ENCODE results near the gene MPRIP.
A peak's percentile ranks its signal among the peaks of the same experiment; 100 is the strongest.

Gene MPRIP

GRCh38 chr17:17215575-17215974 lies 173.3 kb downstream of the MPRIP start:
- H2AK5ac ChIP-seq (ENCODE audit: low read length), result no peak overlapping the region
- H3K4ac ChIP-seq (ENCODE audit: low read depth, low read length), result no peak overlapping the region
- H2BK5ac ChIP-seq (ENCODE audit: low read depth, low read length, poor library complexity), result no peak overlapping the region
- H3K9ac ChIP-seq (ENCODE audit: low read length), result no peak overlapping the region
- no CpG with 5 or more reads among the region's 8 CpGs for WGBS (ENCODE audit: extremely low coverage, insufficient coverage, insufficient read length)
- no peak overlapping the region for H2AFZ ChIP-seq (ENCODE audit: insufficient read depth, low read length, poor library complexity)
- no peaks in the 10 kb centered on the region for H3K4me1 ChIP-seq (ENCODE audit: control insufficient read depth in 1 of 2, insufficient read depth in 2 of 2, low read length in 2 of 2)
- no peak overlapping the region for H3K4me2 ChIP-seq (ENCODE audit: low read length)
- H3K79me1 ChIP-seq (ENCODE audit: low read length), result no peaks in the 10 kb centered on the region
- no peak overlapping the region for H2BK120ac ChIP-seq (ENCODE audit: insufficient read depth, low read length, poor library complexity)
- peaks cover 4% of the 10 kb centered on the region for H3K9me3 ChIP-seq (ENCODE audit: insufficient read depth, low read depth, low read length)
- H3K14ac ChIP-seq (ENCODE audit: low read length), result no peak overlapping the region
- no peak overlapping the region for H4K12ac ChIP-seq (ENCODE audit: low read depth, low read length)
- no peak overlapping the region for H3K27ac ChIP-seq (ENCODE audit: low read depth, low read length)
- no peak overlapping the region for H3K18ac ChIP-seq (ENCODE audit: low read length)
- H3K4me3 ChIP-seq (ENCODE audit: low read depth, low read length), result no peak overlapping the region
- H2BK12ac ChIP-seq (ENCODE audit: low read length), result no peak overlapping the region
- no peak overlapping the region for H4K8ac ChIP-seq (ENCODE audit: low read depth, low read length)
- no peaks in the 10 kb centered on the region for H3K27me3 ChIP-seq (ENCODE audit: insufficient read depth, low read length)
- peaks cover 61 to 76% of the 10 kb centered on the region in 2 experiments for H3K36me3 ChIP-seq (ENCODE audit: control insufficient read depth in 1 of 2, insufficient read depth in 2 of 2, low read length in 2 of 2)
- H3K79me2 ChIP-seq (ENCODE audit: control insufficient read depth, insufficient read depth, low read length, poor library complexity), result no peaks in the 10 kb centered on the region
- DNase-seq, result no peak
- H3K23ac ChIP-seq (ENCODE audit: low read length), result no peak overlapping the region
- H4K91ac ChIP-seq (ENCODE audit: low read depth, low read length), result no peak overlapping the region

- Histone ChIP-seq H2BK120ac (ENCODE audit: insufficient read depth, low read length, poor library complexity) (no peak overlapping the region), H3K4me1 (ENCODE audit: control insufficient read depth in 1 of 2, insufficient read depth in 2 of 2, low read length in 2 of 2) (no peaks in the 10 kb centered on the region), H3K4me3 (ENCODE audit: low read depth, low read length) (peak overlapping the region; percentile 13), H3K79me1 (ENCODE audit: low read length) (no peaks in the 10 kb centered on the region), H3K18ac (ENCODE audit: low read length) (no peak overlapping the region), H4K12ac (ENCODE audit: low read depth, low read length) (no peak overlapping the region), H4K91ac (ENCODE audit: low read depth, low read length) (no peak overlapping the region), H3K36me3 (ENCODE audit: control insufficient read depth in 1 of 2, insufficient read depth in 2 of 2, low read length in 2 of 2) (peaks cover 67 to 81% of the 10 kb centered on the region in 2 experiments), H3K4ac (ENCODE audit: low read depth, low read length) (no peak overlapping the region), H3K23ac (ENCODE audit: low read length) (no peak overlapping the region), H3K9me3 (ENCODE audit: insufficient read depth, low read depth, low read length) (peaks cover 4% of the 10 kb centered on the region), H2BK5ac (ENCODE audit: low read depth, low read length, poor library complexity) (no peak overlapping the region), H3K14ac (ENCODE audit: low read length) (no peak overlapping the region), H4K8ac (ENCODE audit: low read depth, low read length) (no peak overlapping the region), H2AFZ (ENCODE audit: insufficient read depth, low read length, poor library complexity) (no peak overlapping the region), H2BK12ac (ENCODE audit: low read length) (no peak overlapping the region), H3K4me2 (ENCODE audit: low read length) (no peak overlapping the region), H3K27ac (ENCODE audit: low read depth, low read length) (no peak overlapping the region), H2AK5ac (ENCODE audit: low read length) (no peak overlapping the region), H3K79me2 (ENCODE audit: control insufficient read depth, insufficient read depth, low read length, poor library complexity) (no peaks in the 10 kb centered on the region), H3K27me3 (ENCODE audit: insufficient read depth, low read length) (no peaks in the 10 kb centered on the region), H3K9ac (ENCODE audit: low read length) (no peak overlapping the region)
- no CpG with 5 or more reads among the region's 17 CpGs for WGBS (ENCODE audit: extremely low coverage, insufficient coverage, insufficient read length)
- DNase-seq, result no peak
These were observed 174.0 kb downstream of the MPRIP start for GRCh38 chr17:17216236-17216635.

- no peak overlapping the region for H3K4me3 ChIP-seq (ENCODE audit: low read depth, low read length)
- H3K4me2 ChIP-seq (ENCODE audit: low read length), result no peak overlapping the region
- H3K9ac ChIP-seq (ENCODE audit: low read length), result no peak overlapping the region
- H4K91ac ChIP-seq (ENCODE audit: low read depth, low read length), result no peak overlapping the region
- H3K4ac ChIP-seq (ENCODE audit: low read depth, low read length), result no peak overlapping the region
- no peak overlapping the region for H4K12ac ChIP-seq (ENCODE audit: low read depth, low read length)
- no peak overlapping the region for H3K27ac ChIP-seq (ENCODE audit: low read depth, low read length)
- peaks cover 71 to 82% of the 10 kb centered on the region in 2 experiments for H3K36me3 ChIP-seq (ENCODE audit: control insufficient read depth in 1 of 2, insufficient read depth in 2 of 2, low read length in 2 of 2)
- H3K14ac ChIP-seq (ENCODE audit: low read length), result no peak overlapping the region
- no peak overlapping the region for H2BK12ac ChIP-seq (ENCODE audit: low read length)
- H3K79me2 ChIP-seq (ENCODE audit: control insufficient read depth, insufficient read depth, low read length, poor library complexity), result no peaks in the 10 kb centered on the region
- no peak overlapping the region for H4K8ac ChIP-seq (ENCODE audit: low read depth, low read length)
- no peak overlapping the region for H2BK5ac ChIP-seq (ENCODE audit: low read depth, low read length, poor library complexity)
- H2BK120ac ChIP-seq (ENCODE audit: insufficient read depth, low read length, poor library complexity), result no peak overlapping the region
- H2AK5ac ChIP-seq (ENCODE audit: low read length), result no peak overlapping the region
- no peak overlapping the region for H3K23ac ChIP-seq (ENCODE audit: low read length)
- H3K9me3 ChIP-seq (ENCODE audit: insufficient read depth, low read depth, low read length), result peaks cover 4% of the 10 kb centered on the region
- H2AFZ ChIP-seq (ENCODE audit: insufficient read depth, low read length, poor library complexity), result no peak overlapping the region
- no peaks in the 10 kb centered on the region for H3K27me3 ChIP-seq (ENCODE audit: insufficient read depth, low read length)
- no peaks in the 10 kb centered on the region for H3K79me1 ChIP-seq (ENCODE audit: low read length)
- no CpG with 5 or more reads among the region's 16 CpGs for WGBS (ENCODE audit: extremely low coverage, insufficient coverage, insufficient read length)
- H3K4me1 ChIP-seq (ENCODE audit: control insufficient read depth in 1 of 2, insufficient read depth in 2 of 2, low read length in 2 of 2), result no peaks in the 10 kb centered on the region
- no peak overlapping the region for H3K18ac ChIP-seq (ENCODE audit: low read length)
- DNase-seq, result no peak
These were observed 174.5 kb downstream of the MPRIP start for GRCh38 chr17:17216776-17217175.

- no peak overlapping the region for H3K4ac ChIP-seq (ENCODE audit: low read depth, low read length)
- no peak overlapping the region for H3K4me3 ChIP-seq (ENCODE audit: low read depth, low read length)
- peaks cover 4% of the 10 kb centered on the region for H3K9me3 ChIP-seq (ENCODE audit: insufficient read depth, low read depth, low read length)
- H2BK12ac ChIP-seq (ENCODE audit: low read length), result no peak overlapping the region
- H2BK120ac ChIP-seq (ENCODE audit: insufficient read depth, low read length, poor library complexity), result no peak overlapping the region
- no peak overlapping the region for H3K23ac ChIP-seq (ENCODE audit: low read length)
- H3K14ac ChIP-seq (ENCODE audit: low read length), result no peak overlapping the region
- H3K27ac ChIP-seq (ENCODE audit: low read depth, low read length), result no peak overlapping the region
- H3K79me2 ChIP-seq (ENCODE audit: control insufficient read depth, insufficient read depth, low read length, poor library complexity), result no peaks in the 10 kb centered on the region
- no peaks in the 10 kb centered on the region for H3K27me3 ChIP-seq (ENCODE audit: insufficient read depth, low read length)
- H4K8ac ChIP-seq (ENCODE audit: low read depth, low read length), result no peak overlapping the region
- no peak overlapping the region for H4K12ac ChIP-seq (ENCODE audit: low read depth, low read length)
- H2AFZ ChIP-seq (ENCODE audit: insufficient read depth, low read length, poor library complexity), result no peak overlapping the region
- peaks cover 77 to 87% of the 10 kb centered on the region in 2 experiments for H3K36me3 ChIP-seq (ENCODE audit: control insufficient read depth in 1 of 2, insufficient read depth in 2 of 2, low read length in 2 of 2)
- no peak overlapping the region for H2AK5ac ChIP-seq (ENCODE audit: low read length)
- no peak overlapping the region for H2BK5ac ChIP-seq (ENCODE audit: low read depth, low read length, poor library complexity)
- no peak for DNase-seq
- no peaks in the 10 kb centered on the region for H3K79me1 ChIP-seq (ENCODE audit: low read length)
- H3K9ac ChIP-seq (ENCODE audit: low read length), result no peak overlapping the region
- H4K91ac ChIP-seq (ENCODE audit: low read depth, low read length), result no peak overlapping the region
- no peak overlapping the region for H3K18ac ChIP-seq (ENCODE audit: low read length)
- H3K4me2 ChIP-seq (ENCODE audit: low read length), result no peak overlapping the region
- WGBS (ENCODE audit: extremely low coverage, insufficient coverage, insufficient read length), result no CpG with 5 or more reads among the region's 3 CpGs
- H3K4me1 ChIP-seq (ENCODE audit: control insufficient read depth in 1 of 2, insufficient read depth in 2 of 2, low read length in 2 of 2), result no peaks in the 10 kb centered on the region
These were observed 175.7 kb downstream of the MPRIP start for GRCh38 chr17:17217995-17218394.

Measured in trophoblast cell (in vitro differentiated cells and primary cell).